IPS-NIHi7 (cell line): Measurements from ENCODE around the gene PPM1H.

Experiments
- DNase-seq: peaks from one replicate; pipeline ENCODE4 v3.0.0; 2012; ENCODE audit warnings: mixed read lengths; ENCODE audit errors: extremely low spot score

The PPM1H gene

DNA sequence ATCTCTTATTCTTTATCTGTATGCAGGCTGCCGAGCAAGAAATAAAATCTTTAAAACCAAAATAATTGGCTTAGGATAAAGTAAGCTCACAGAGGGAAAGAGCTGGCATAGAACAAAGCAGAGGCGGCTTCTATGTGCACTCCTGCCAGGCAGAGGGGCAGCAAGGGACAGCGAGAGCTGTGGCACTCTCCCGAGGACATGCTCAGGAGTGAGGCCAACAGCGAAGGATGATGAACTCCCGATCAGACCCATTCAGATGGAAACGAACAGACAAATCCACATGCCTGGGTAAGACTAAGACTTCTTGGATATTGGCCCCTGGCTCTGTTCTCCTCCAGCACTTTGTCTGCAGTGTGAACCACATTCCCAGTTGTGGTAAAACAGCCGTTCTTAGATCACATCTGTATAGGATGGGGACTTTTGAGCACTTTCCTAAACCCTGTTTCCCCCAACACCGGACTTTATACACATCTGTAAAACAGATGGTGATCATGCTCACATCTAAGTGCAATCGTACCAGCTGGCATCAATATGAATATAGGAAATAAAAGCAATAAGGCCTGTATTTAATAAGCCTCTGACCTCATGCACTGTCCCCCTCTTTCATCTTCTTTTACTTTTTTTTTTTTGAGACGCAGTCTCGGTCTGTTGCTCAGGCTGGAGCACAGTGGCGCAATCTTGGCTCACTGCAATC, 134.1 kb downstream of the PPM1H start:
- no peak for DNase-seq

DNA sequence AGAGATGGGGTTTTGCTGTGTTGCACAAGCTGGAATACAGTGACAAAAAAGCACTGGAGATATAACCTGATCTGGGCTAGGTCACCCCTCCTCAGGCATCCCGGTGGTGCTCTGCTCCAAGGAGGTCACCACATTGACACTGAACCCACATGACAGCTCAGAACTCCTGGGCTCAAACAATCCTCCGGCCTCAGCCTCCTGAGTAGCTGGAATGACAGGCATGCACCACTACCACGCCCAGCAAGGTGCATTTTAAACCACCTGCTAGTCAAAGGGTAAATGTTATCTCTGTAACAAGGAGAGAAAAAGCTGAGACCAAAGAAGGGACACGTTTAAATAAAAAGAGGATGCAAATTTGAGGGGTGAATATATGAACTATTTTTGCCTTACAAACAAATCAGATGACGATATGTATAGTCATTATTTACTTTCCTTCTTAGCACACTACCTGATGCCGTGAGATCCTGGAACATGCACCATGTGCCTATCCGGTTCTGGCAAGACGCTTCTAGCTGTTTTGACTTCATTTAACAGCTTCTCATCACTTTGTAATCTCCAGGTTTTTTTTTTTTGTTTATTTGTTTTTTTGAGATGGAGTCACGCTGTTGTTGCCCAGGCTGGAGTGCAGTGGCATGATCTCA, 135.1 kb downstream of the PPM1H start:
- no peak for DNase-seq

DNA sequence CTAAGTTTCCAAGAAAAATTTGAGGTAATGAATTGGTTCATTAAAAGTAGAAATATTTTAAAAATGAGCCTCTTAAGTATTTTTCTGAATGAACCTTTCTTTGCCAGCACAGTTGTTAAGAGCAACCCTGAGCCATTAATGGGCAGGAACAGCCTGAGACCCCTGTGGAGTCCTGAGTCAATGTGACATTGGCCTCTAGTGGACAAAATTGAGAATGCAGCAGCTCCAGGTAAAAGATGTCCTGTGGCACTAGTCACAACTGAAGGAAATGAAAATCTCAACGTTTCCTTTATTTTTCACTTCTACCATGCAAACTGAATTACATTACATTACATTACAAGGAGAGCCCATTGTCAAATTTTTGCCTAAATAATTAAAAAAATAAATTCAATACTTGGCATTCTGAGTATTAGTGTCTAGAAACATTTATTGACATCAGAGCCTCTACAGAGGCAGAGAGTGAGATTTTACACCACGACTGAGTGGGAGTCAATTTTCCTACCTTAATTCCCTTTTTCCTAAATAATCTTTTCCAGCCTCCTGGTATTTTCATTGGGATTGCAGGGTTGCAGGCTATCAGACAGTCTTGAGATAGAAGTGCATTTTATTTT, 135.7 kb downstream of the PPM1H start:
- peak; percentile 75 for DNase-seq

DNA sequence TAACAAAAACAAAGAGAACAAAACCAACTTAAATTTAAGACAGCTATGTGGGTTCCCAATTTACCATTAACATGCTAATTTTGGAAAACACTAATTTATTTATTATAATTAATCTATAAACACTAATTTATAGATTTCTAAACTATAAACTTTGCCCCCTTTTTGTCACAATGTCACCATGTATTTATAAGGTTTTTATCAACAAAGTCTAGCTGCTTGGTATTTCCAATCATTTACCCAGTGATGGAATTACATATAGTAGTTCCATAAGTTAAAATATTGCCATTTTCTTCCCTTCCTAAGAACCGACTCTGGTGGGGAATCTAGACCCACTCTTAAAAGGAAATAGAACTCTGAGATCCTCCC, 140.7 kb downstream of the PPM1H start:
- no peak for DNase-seq

DNA sequence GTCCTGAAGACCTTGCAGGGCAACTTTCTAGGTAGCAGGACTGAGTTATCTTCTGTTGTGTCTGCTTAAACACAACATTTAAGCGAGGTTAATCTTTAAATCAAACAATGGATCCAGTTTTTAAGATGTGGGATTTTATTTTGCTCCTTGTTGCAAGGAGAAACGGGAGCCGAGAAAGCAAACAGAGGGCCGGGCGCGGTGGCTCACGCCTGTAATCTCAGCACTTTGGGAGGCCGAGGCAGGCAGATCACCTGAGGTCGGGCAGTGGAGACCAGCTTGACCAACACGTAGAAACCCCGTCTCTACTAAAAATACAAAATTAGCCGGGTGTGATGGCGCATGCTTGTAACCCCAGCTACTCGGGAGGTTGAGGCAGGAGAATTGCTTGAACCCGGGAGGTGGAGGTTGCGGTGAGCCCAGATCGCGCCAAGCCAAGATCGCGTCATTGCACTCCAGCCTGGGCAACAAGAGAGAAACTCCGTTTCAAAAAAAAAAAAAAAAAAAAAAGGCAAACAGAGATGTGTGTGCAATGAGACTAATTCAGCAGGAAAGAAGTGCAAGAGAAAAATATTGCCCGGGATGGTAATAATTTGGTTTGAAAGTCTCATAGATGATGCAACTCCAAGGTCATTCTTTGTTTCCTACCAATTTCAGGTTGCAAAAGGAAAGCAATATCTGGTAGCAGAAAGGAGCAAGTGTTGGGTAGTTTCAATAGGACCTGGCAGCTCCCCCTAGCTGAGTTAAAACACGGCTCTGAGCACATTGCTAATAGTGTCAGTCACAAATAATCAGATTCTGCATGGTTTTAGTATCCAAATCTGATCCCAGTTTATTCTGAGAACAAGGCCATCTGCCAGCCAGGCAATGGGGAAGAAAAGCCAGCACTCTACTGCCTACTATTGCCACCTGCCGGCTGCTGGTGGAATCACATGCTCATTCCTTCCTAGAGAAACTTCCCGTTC, 141.4 kb downstream of the PPM1H start:
- peak; percentile 74 for DNase-seq

DNA sequence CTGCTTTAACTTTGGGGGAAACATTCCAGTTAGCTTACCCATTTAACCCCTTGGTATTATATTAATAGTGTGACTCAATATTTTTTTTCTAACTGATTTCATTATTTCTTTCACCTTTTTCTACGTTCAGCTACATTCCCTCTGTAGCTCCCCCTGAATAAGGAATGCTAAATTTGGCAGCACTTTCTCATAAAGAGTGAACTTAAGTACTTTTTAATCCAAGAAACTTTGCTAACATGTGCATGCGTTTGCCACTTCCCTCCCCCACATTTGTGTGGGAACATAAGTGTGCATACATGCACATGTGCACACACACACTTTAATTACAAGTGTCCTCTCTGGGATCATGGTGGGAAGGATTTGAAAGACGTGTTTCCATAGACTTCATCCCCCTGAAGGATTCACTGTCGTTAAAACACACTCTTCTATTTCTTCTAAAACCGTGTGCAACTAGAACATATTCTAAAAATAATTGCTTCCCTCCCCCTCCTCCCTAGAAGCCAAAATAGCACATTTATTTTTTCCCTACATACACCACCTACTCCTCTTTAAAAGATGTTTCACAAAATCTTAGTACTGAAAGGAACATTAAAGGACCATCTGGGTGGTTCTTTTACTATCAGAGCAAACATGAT, 142.6 kb downstream of the PPM1H start:
- DNase-seq: no peak

DNA sequence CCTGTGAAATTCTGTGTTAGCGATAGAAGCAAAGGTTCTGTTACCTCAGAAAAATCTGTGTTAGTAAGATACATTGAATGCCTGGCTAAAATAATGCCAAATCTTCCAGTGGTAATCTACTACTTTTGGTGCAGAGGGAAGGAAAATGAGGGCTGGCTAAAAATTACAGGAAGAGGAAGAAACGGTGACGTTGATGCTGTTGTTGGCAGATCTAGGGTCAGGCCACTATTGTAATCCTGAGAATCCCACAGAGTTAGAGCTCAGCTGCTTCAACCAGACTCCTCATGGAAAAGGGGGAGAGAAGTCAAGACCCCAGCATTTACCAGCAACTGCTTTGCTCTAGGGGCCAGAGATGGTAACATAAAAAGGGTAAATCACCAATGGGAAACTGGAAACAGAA, 145.1 kb downstream of the PPM1H start:
- DNase-seq: no peak

DNA sequence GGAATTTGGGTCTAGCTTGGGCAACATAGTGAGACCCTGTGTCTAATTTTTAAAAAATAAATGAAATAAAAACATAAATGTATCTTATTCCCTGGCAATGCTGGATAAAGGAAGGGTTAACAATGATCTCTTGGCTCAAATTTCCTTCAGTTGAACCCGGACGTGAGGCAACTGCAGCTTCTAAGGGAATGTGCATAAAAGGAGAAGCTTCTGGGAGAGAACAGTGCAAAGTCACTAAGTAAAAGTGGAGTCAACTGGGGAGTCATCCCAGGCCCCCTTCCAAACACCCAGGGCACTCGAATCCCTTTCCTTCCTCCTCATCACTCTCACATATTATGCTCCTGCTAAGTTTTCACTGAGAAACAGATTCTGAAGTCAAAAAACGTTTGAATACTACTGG, 147.3 kb downstream of the PPM1H start:
- DNase-seq: no peak

DNA sequence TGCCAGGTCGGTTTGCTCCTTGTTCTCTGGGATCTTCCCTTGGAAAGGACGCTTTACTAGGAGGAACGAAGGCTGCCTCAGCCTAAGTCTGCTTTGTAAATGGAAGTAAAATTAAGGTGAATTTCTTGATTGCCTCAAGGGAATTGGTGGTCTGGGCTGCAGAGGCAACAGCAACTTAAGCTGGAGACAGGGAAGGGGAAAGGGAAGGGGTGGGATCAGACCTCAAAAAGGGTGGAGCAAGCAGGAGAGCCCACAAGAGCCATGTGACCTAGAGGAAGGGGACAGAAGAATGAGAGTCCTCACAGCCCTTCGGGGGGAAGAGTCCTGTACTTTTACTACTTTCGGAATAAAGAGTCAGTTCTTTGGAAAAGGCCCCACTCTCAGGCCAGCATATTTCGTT, 147.9 kb downstream of the PPM1H start:
- DNase-seq: peak; percentile 28

DNA sequence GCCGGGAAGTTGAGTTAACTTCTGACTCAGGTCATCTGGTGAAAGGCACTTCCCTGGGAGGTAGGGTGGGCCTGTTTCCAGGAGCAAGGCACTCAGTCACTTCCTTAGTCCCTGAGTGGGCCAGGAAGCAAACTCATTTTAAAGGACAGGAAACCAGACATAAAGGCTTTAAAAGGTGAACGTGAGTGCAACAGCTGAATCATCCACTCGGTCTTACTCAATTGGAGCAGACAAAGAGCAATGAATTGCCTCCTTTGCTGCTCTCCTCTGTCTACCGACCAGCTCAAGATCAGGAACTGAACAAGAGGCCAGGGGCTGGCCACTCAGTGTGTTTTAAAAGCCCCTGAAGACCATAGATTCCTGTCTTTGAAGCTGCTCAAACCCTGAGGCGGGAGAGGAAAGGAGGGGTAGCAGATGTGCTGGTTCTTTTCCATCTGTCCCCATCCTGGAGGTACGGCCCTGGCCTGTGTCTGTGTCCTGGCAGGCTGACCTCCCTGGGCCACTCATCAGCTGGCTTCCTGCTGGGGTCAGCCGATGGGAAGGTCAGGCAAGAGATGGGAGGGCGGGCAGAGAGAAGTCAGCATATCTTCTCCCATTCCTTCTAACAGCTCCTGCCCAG, 148.9 kb downstream of the PPM1H start:
- DNase-seq: no peak

DNA sequence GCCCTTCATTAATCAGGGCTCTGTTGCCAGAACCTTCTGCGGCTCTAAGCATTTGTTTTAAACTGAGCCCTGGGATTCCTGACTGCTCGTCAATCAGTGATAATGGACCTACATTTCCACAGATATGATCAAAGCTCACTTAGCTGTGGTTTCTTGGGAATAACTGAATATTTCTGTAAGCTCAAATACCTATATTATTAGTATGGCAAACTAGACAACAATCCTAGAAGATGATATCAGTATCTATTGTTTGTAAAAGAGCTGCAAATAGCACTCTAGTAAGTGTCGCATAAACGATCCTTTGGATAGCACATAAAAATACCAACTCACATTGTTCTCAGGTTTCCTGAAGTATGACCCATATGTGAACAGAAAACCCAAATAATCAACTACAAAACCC, 150.4 kb downstream of the PPM1H start:
- no peak for DNase-seq

DNA sequence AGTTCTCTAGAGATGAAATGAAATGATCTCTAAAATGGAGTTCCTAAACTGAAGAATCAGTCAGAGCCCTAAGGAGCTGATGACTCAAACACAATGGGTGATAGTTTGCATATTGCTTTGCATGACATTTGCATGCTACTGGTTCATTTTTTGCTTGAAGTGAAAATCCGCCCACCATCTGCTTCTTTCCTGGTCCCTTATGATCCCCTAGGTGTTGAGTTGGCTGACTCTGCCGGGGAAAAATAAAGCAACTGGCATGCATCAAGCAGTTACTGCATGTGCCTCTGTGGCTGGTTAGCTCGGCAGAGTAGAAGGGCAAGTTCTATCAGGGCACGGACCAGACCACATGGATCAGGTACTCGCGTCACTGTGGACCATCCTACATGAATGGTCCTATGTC, 151.1 kb downstream of the PPM1H start:
- no peak for DNase-seq

DNA sequence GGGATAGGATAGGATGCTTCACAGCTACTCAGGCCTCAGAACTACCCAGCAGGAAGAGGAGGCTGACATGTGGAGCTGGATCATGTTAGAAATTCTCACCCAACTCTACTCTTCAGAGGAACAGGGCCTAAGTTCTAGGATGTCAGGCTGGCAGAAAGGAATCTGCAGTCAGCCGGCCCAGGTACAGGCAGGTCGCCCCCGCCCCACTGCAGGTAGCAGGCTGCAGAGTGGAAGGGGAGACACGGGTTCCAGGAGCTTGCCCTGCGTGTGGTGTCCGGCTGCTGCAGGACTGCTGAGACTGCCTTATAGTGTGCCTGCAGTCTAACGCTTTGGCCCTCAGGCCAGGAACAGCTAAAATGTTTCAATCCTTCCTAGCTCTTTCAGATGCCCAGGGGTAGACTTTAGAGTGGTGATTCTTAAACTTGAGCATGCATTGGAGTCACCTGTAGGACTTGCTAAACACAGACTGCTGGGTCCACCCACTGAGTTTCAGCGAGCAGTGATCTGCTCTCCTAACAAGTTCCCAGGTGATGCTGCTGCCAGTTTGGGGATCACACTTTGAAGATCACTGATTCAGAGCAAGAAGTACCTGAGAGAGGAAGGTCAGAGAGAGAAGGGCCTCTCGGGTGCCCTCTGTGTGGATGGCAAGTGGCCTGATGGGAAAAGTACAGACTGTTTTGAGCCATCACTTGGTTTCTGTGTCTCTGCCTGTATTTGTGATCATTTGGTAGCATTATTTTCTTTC, 153.6 kb downstream of the PPM1H start:
- no peak for DNase-seq

DNA sequence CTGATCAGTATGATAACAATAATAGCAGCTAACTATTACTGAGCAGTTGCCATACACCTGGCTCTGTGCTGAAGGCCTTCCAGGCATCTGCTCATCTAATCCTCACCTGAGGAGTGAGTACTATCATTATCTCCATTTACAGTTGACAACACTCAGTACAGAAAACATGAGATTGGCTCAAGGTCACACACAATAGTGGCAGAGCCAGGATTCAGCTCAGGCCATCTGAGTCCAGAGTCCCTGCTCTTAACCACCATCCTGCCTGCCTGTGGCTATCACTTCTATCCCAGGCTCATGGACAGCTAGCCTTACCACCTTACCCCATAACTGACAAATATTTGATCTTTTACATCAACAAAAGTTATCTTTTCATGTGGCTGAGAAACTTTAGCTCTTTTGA, 155.5 kb downstream of the PPM1H start:
- no peak for DNase-seq

DNA sequence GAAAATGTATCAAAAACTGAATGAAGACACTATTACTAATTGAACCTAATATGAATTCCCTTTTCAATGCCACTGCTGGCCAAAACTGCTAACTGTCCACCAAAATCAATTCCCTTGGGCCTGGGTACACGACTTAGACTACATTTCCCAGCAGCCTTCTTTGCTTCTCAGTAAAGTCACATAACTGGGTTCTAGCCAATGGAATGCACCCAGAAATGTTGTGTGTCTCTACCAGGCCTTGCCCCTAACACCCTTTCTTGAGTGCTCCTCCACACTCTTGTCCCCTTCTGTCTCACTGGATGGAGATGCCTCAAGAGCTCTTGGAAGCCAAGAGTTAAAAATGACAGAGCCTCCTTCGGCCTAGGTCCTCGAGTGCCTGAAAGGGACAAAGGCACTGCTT, 156.8 kb downstream of the PPM1H start:
- no peak for DNase-seq

DNA sequence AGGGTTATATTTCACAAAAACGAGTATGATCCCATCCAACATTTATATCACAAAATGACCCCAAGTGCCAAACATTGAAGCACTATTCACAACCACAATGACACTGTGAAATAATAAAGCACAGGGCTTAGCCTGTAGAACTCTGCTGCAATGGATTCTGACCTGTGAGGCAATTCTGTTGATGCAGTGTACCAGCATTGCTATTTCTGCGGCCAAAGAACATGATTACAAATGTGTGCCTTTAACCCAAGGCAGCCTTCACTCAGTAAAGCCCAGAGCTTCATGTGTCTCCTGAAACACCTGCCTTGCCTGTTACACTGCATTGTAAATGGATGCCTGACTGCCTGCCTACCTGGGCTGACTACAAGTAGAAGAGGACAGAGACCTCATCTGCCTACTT, 158.0 kb downstream of the PPM1H start:
- DNase-seq: no peak

DNA sequence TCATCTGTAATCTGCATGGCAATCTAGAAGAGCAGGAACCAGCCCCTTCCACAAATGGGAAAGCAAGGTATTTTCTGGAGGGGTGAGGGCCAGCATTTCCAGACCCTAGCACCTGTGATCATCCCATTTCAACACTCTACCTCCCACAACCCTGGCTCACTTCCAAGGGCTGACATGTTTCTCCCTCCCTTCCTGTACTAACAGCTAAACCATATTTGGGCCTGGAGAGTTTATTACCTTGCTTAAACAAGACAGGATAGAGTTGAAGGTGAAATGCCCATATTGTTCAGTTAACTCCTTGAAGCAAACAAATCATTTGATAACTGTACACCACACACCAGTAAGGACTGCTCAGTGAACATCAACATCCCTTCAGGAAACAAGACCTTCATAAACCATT, 158.4 kb downstream of the PPM1H start:
- DNase-seq: no peak

DNA sequence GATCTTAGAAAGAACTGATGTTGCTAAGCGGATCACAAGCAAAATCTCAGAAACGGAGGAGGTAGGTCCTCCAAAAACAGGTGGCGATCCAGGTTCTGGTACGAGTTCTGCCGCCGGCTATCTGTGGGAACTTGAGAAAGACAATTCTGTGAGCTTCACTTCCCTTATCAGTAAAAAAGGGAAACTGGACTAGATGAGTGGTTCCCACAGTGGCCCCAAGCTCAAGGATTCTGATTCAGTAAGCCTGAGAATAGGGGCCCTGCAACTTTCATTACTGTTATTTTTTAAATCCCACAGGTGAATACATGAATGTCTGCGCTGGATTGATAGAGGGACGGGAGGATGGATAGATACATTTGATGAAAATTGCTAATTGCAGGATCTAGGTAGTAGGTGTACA, 160.2 kb downstream of the PPM1H start:
- no peak for DNase-seq

DNA sequence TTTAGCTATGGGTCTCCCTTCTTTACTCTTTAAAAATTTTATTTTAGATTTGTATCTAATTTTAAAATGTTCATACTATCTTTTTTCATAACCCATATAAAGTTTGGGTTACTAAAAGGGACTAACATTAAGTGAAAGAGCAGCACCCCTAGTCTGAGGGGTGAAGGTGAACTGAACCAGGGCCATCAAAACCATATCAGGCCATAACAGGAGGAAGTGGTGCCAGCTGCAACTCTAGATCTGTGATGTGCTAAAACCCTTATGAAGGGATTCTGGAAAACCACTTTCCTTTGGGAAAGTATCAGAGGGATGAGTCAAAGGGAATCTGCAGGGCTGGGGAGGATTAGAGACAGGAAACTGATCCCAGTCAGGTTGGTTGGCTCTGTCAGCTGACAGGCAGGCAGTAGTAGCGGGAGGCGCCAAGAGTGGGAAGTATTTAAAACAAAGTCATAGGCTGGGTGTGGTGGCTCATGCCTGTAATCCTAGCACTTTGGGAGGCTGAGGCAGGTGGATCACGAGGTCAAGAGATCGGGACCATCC, 162.5 kb downstream of the PPM1H start:
- DNase-seq: peak; percentile 23

DNA sequence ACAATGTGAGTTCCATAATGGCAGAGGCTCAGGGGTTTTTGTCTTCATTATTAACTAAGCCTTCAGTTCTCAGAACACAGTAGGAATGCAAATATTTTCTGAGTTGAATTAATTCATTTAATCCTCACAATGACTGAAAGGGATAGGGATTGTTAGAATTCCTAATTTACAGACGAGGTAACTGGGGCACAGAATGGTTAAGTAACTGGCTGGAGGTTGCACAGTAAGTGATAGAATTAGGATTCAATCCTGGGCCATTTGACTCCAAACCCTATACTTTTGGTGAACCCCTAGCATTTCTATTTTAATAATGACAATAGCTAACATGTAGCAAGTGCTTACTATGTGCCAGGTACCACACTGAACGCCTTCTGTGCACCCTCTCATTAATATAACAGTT, 163.1 kb downstream of the PPM1H start:
- DNase-seq: no peak
